ENCODE data around the gene TMEM63C. TPM values are rescaled to one million over a fixed set of nuclear protein-coding genes. Genes with fewer than 3 reads are reported as not detected.

TMEM63C gene
- total and polyA plus RNA-seq, 2 donors (not counting 3 experiments of a cell fraction or from before 2014, with no cell fraction given) = not detected

- no peak overlapping the region for H2AFZ ChIP-seq (ENCODE audit: low read depth, low read length)
- ChIA-PET POLR2A (no interaction called here), CTCF (interaction anchor here (0.9 to 6.0 kb wide), 7 partner anchors 8 to 270 kb away, joined by 3 to 48 read pairs (median 8); no protein-coding TSS in a partner anchor)
- no peak overlapping the region for H3K4me2 ChIP-seq (ENCODE audit: insufficient read depth, low read length)
- H3K9ac ChIP-seq (replicated peaks; ENCODE audit: extremely low read depth, insufficient read depth, low read length) = no peak overlapping the region
- H3K79me2 ChIP-seq (ENCODE audit: control insufficient read depth, insufficient read depth, low read length) = no peaks in the 10 kb centered on the region
- no peaks in the 10 kb centered on the region for H4K20me1 ChIP-seq (replicated peaks; ENCODE audit: control insufficient read depth, extremely low read depth, insufficient read depth, low read length)
- peak; percentile 61 for DNase-seq (ENCODE audit: low read depth, low spot score)
- no peaks in the 10 kb centered on the region for H3K9me1 ChIP-seq (replicated peaks; ENCODE audit: control insufficient read depth, extremely low read depth, insufficient read depth, low read length)
- no peak overlapping the region for H3K27ac ChIP-seq (ENCODE audit: insufficient read depth, low read depth, low read length)
- no TSS peak for BruUV-seq (replicated peaks)
- TF ChIP-seq JUN (IDR thresholded peaks at IDR 0.05; ENCODE audit: borderline replicate concordance, insufficient read depth, insufficient read length, low read depth) = no peak
- no peak for TF ChIP-seq GATA2 (IDR thresholded peaks at IDR 0.05; ENCODE audit: insufficient read depth, insufficient read length, low read depth, low read length)
- TF ChIP-seq CTCF (IDR thresholded peaks at IDR 0.05; ENCODE audit: extremely low read depth in 1 of 2, insufficient read depth in 1 of 2, low read depth in 1 of 2, low read length in 2 of 2) = no peak
- no peak for TF ChIP-seq POLR2AphosphoS5 (IDR thresholded peaks at IDR 0.05; ENCODE audit: insufficient read depth, low read depth, low read length)
- TF ChIP-seq EZH2 (IDR thresholded peaks at IDR 0.05; ENCODE audit: borderline replicate concordance, low read depth, low read length, severe bottlenecking) = no peak
- TF ChIP-seq POLR2A (IDR thresholded peaks at IDR 0.05; ENCODE audit: low read depth, low read length) = no peak
- TF ChIP-seq FOS (IDR thresholded peaks at IDR 0.05; ENCODE audit: borderline replicate concordance, insufficient read depth, low read length) = no peak
- TF ChIP-seq MYC (IDR thresholded peaks at IDR 0.05; ENCODE audit: low read depth, low read length) = no peak
- TF ChIP-seq MAX (IDR thresholded peaks at IDR 0.05; ENCODE audit: insufficient read depth, insufficient read length) = no peak
- H3K4me1 ChIP-seq (ENCODE audit: control insufficient read depth, extremely low read depth, insufficient read depth, low read length) = no peaks in the 10 kb centered on the region
- no peaks in the 10 kb centered on the region for H3K9me3 ChIP-seq (replicated peaks; ENCODE audit: control insufficient read depth, insufficient read depth, low read length)
- no peak for FAIRE-seq
- H3K4me3 ChIP-seq (replicated peaks in 1 of 3; ENCODE audit: insufficient read depth in 1 of 3, low read depth in 1 of 3, low read length in 3 of 3) = no peak overlapping the region
- peaks cover 5 to 13% of the 10 kb centered on the region in 2 experiments for H3K27me3 ChIP-seq (ENCODE audit: control insufficient read depth in 2 of 2, insufficient read depth in 2 of 2, low read length in 2 of 2)
- dilution Hi-C loops (cut with MboI; ENCODE audit: extremely low pct_ligation_motif_present, low sequenced_read_pairs) (no loop called here), intact Hi-C loops (cut with micrococcal nuclease) (loop anchor here (2.0 kb wide), 1 partner anchor 75 kb away; no protein-coding TSS in a partner anchor)
- H3K36me3 ChIP-seq (ENCODE audit: control insufficient read depth in 2 of 2, extremely low read depth in 1 of 2, insufficient read depth in 2 of 2, low read length in 2 of 2) = no peaks in the 10 kb centered on the region
Measured at GRCh38 chr14:77133720-77134338, 47.8 kb upstream of the TMEM63C start.
